HEK293 (cell line): Measurements from ENCODE around the gene PDZD2.

ENCODE experiments used
- CTCF ChIA-PET: fragments of 350-600 bp; formaldehyde crosslinking; extraction: SDS; loops from one replicate; lab custom pipeline; 2021; ENCODE audit warnings: antibody characterized with exemption; lab: Yijun Ruan, JAX
- POLR2A ChIA-PET: fragments of 300-600 bp; formaldehyde crosslinking; extraction: SDS; loops from one replicate; lab custom pipeline; 2020; ENCODE audit warnings: antibody characterized with exemption, inconsistent platforms; lab: Yijun Ruan, JAX
- H3K27ac ChIP-seq: fragments of 200-500 bp; sonication (Bioruptor generic); 2 replicates; pipeline ENCODE4 v1.5.1; 2014; ENCODE audit warnings: low read depth, low read length, control low read depth, inconsistent platforms; ENCODE audit errors: extremely low read depth
- H3K36me3 ChIP-seq, 2 experiments: fragments of 200-500 bp in 1 of 2; sonication (Bioruptor generic) in 1 of 2; 1 replicate in 1 of 2; 2 replicates in 1 of 2; pipeline ENCODE4 v1.5.1; 2014 to 2017; ENCODE audit warnings: inconsistent platforms in 2 of 2, low read length in 2 of 2; ENCODE audit not compliant: control insufficient read depth in 2 of 2, insufficient read depth in 1 of 2
- H3K4me1 ChIP-seq: fragments of 200-500 bp; sonication (Bioruptor generic); 2 replicates; pipeline ENCODE4 v1.5.1; 2014; ENCODE audit warnings: mild to moderate bottlenecking, low read length, inconsistent platforms; ENCODE audit not compliant: control insufficient read depth, insufficient read depth
- H3K4me3 ChIP-seq: 2 replicates; pipeline ENCODE4 v1.5.1; 2011; ENCODE audit warnings: low read depth, mild to moderate bottlenecking, control low read depth, low read length, moderate library complexity
- H3K9me3 ChIP-seq: fragments of 200-500 bp; sonication (Bioruptor generic); 2 replicates; pipeline ENCODE4 v1.5.1; 2014; ENCODE audit warnings: low read depth, low read length, inconsistent platforms; ENCODE audit not compliant: control insufficient read depth, insufficient read depth
- CTCF ChIP-seq: fragments of 450-650 bp; formaldehyde crosslinking; IDR thresholded peaks from 2 replicates; pipeline ENCODE4 v1.5.1; 2016; ENCODE audit warnings: missing biosample characterization, missing genetic modification characterization
- HOXD13 ChIP-seq: sonication (generic); formaldehyde crosslinking; IDR thresholded peaks from 2 replicates; pipeline ENCODE4 v1.8.0; 2022; ENCODE audit warnings: missing genetic modification reagents, borderline replicate concordance
- MYNN ChIP-seq: fragments of 450-650 bp; formaldehyde crosslinking; IDR thresholded peaks from 2 replicates; pipeline ENCODE4 v1.5.1; 2016; ENCODE audit warnings: missing biosample characterization, missing genetic modification characterization, borderline replicate concordance
- REPIN1 ChIP-seq: fragments of 450-650 bp; formaldehyde crosslinking; IDR thresholded peaks from 2 replicates; pipeline ENCODE4 v1.5.1; 2017; ENCODE audit warnings: missing biosample characterization, missing genetic modification characterization, low read depth
- TRIM28 ChIP-seq: IDR thresholded peaks from 2 replicates; pipeline ENCODE4 v1.6.1; 2011; ENCODE audit warnings: low read length, control low read depth, borderline replicate concordance
- YY2 ChIP-seq: fragments of 450-650 bp; formaldehyde crosslinking; IDR thresholded peaks from 2 replicates; pipeline ENCODE4 v1.5.1; 2016; ENCODE audit warnings: missing biosample characterization, missing genetic modification characterization
- ZFP41 ChIP-seq: fragments of 450-650 bp; formaldehyde crosslinking; IDR thresholded peaks from 2 replicates; pipeline ENCODE4 v1.5.1; 2016; ENCODE audit warnings: missing biosample characterization, missing genetic modification characterization, borderline replicate concordance
- ZNF2 ChIP-seq: fragments of 450-650 bp; formaldehyde crosslinking; IDR thresholded peaks from 2 replicates; pipeline ENCODE4 v1.5.1; 2016; ENCODE audit warnings: missing biosample characterization, missing genetic modification characterization
- ZNF26 ChIP-seq: fragments of 450-650 bp; formaldehyde crosslinking; IDR thresholded peaks from 2 replicates; pipeline ENCODE4 v1.5.1; 2016; ENCODE audit warnings: missing biosample characterization, missing genetic modification characterization
- ZNF274 ChIP-seq, 2 experiments: fragments of 200-500 bp in 1 of 2; fragments of 450-650 bp in 1 of 2; sonication (Bioruptor generic) in 1 of 2; formaldehyde crosslinking in 1 of 2; IDR thresholded peaks; 2 replicates each; pipeline versions ENCODE4 v1.5.1 to v1.6.1; 2014 to 2016; ENCODE audit warnings: borderline replicate concordance in 1 of 2, inconsistent platforms in 1 of 2, low read length in 1 of 2, missing biosample characterization in 1 of 2, missing genetic modification characterization in 1 of 2
- ZNF311 ChIP-seq: fragments of 450-650 bp; formaldehyde crosslinking; IDR thresholded peaks from 2 replicates; pipeline ENCODE4 v1.5.1; 2017; ENCODE audit warnings: missing biosample characterization, missing genetic modification characterization, borderline replicate concordance
- ZNF37A ChIP-seq: fragments of 450-650 bp; IDR thresholded peaks from 2 replicates; pipeline ENCODE4 v1.5.1; 2018; ENCODE audit warnings: missing biosample characterization, missing genetic modification characterization
- ZNF433 ChIP-seq: fragments of 450-650 bp; formaldehyde crosslinking; IDR thresholded peaks from 2 replicates; pipeline ENCODE4 v1.5.1; 2016; ENCODE audit warnings: missing biosample characterization, missing genetic modification characterization, low read depth
- ZNF473 ChIP-seq: fragments of 450-650 bp; formaldehyde crosslinking; IDR thresholded peaks from 2 replicates; pipeline ENCODE4 v1.5.1; 2017; ENCODE audit warnings: missing biosample characterization, missing genetic modification characterization
- ZNF549 ChIP-seq: fragments of 450-650 bp; IDR thresholded peaks from 2 replicates; pipeline ENCODE4 v1.5.1; 2018; ENCODE audit warnings: missing biosample characterization, missing genetic modification characterization, mild to moderate bottlenecking, inconsistent platforms, moderate library complexity
- ZNF580 ChIP-seq: fragments of 450-650 bp; formaldehyde crosslinking; IDR thresholded peaks from 2 replicates; pipeline ENCODE4 v1.5.1; 2016; ENCODE audit warnings: missing biosample characterization, missing genetic modification characterization
- ZNF623 ChIP-seq: fragments of 450-650 bp; formaldehyde crosslinking; IDR thresholded peaks from 2 replicates; pipeline ENCODE4 v1.5.1; 2016; ENCODE audit warnings: missing biosample characterization, missing genetic modification characterization
- ZNF660 ChIP-seq: fragments of 450-650 bp; IDR thresholded peaks from 2 replicates; pipeline ENCODE4 v1.5.1; 2018; ENCODE audit warnings: missing biosample characterization, mild to moderate bottlenecking, missing genetic modification characterization
- ZNF747 ChIP-seq: fragments of 450-650 bp; formaldehyde crosslinking; IDR thresholded peaks from 2 replicates; pipeline ENCODE4 v1.5.1; 2016; ENCODE audit warnings: missing biosample characterization, missing genetic modification characterization
- ZSCAN30 ChIP-seq: fragments of 450-650 bp; IDR thresholded peaks from 2 replicates; pipeline ENCODE4 v1.5.1; 2018; ENCODE audit warnings: missing biosample characterization, mild to moderate bottlenecking, missing genetic modification characterization, moderate library complexity
- TF ChIP-seq, protein P1 (sequence below): IDR thresholded peaks from 2 replicates; pipeline ENCODE4 v1.6.1; 2011; ENCODE audit warnings: mild to moderate bottlenecking, low read depth, low read length, borderline replicate concordance
- TF ChIP-seq, protein P2 (sequence below): fragments of 450-650 bp; formaldehyde crosslinking; IDR thresholded peaks from 2 replicates; pipeline ENCODE4 v1.5.1; 2016; ENCODE audit warnings: missing biosample characterization, missing genetic modification characterization
- TF ChIP-seq, protein P3 (sequence below): fragments of 450-650 bp; formaldehyde crosslinking; IDR thresholded peaks from 2 replicates; pipeline ENCODE4 v1.5.1; 2016; ENCODE audit warnings: missing biosample characterization, missing genetic modification characterization

Gene PDZD2

GRCh38 chr5:31967461-31967860 is 328.5 kb downstream of the PDZD2 start:
- POLR2A ChIA-PET: no interaction called here
- no peaks in the 10 kb centered on the region for H3K4me1 ChIP-seq
- TF ChIP-seq ZNF473 (no peak), MYNN (tag by site-specific recombination) (no peak), TRIM28 (no peak), ZNF274 (IDR thresholded peaks at IDR 0.05; ENCODE audit: low read length) (no peak), ZNF274 (tag by site-specific recombination; IDR thresholded peaks at IDR 0.05; ENCODE audit: borderline replicate concordance) (no peak), HOXD13 (no peak), ZNF747 (tag by site-specific recombination) (no peak), ZNF623 (tag by site-specific recombination) (no peak), ZNF433 (tag by site-specific recombination) (no peak), ZSCAN30 (tag by site-specific recombination) (no peak), CTCF (tag by site-specific recombination) (no peak), REPIN1 (tag by site-specific recombination) (no peak), ZNF660 (tag by site-specific recombination) (no peak), ZNF549 (tag by site-specific recombination) (no peak)
- TF ChIP-seq, protein P1, sequence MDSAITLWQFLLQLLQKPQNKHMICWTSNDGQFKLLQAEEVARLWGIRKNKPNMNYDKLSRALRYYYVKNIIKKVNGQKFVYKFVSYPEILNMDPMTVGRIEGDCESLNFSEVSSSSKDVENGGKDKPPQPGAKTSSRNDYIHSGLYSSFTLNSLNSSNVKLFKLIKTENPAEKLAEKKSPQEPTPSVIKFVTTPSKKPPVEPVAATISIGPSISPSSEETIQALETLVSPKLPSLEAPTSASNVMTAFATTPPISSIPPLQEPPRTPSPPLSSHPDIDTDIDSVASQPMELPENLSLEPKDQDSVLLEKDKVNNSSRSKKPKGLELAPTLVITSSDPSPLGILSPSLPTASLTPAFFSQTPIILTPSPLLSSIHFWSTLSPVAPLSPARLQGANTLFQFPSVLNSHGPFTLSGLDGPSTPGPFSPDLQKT: no peak
- TF ChIP-seq, protein P2, sequence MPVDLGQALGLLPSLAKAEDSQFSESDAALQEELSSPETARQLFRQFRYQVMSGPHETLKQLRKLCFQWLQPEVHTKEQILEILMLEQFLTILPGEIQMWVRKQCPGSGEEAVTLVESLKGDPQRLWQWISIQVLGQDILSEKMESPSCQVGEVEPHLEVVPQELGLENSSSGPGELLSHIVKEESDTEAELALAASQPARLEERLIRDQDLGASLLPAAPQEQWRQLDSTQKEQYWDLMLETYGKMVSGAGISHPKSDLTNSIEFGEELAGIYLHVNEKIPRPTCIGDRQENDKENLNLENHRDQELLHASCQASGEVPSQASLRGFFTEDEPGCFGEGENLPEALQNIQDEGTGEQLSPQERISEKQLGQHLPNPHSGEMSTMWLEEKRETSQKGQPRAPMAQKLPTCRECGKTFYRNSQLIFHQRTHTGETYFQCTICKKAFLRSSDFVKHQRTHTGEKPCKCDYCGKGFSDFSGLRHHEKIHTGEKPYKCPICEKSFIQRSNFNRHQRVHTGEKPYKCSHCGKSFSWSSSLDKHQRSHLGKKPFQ (tag by site-specific recombination): no peak
- TF ChIP-seq, all 188 proteins: peak for 0
- no peak overlapping the region for H3K4me3 ChIP-seq
- CTCF ChIA-PET: interaction anchor here (0.6 kb wide), 1 partner anchor 613 kb away, joined by 3 read pairs; no protein-coding TSS in a partner anchor
- no peaks in the 10 kb centered on the region for H3K36me3 ChIP-seq
- no peak overlapping the region for H3K27ac ChIP-seq
- H3K9me3 ChIP-seq: no peaks in the 10 kb centered on the region

GRCh38 chr5:31972558-31972957 is 333.6 kb downstream of the PDZD2 start:
- Histone ChIP-seq H3K36me3 (no peaks in the 10 kb centered on the region), H3K4me3 (no peak overlapping the region), H3K27ac (no peak overlapping the region), H3K9me3 (no peaks in the 10 kb centered on the region), H3K4me1 (no peaks in the 10 kb centered on the region)
- CTCF ChIA-PET: no interaction called here
- POLR2A ChIA-PET: interaction anchor here (1.0 kb wide), 2 partner anchors 9 to 56 kb away, joined by 3 read pairs; no protein-coding TSS in a partner anchor
- TF ChIP-seq, protein P3, sequence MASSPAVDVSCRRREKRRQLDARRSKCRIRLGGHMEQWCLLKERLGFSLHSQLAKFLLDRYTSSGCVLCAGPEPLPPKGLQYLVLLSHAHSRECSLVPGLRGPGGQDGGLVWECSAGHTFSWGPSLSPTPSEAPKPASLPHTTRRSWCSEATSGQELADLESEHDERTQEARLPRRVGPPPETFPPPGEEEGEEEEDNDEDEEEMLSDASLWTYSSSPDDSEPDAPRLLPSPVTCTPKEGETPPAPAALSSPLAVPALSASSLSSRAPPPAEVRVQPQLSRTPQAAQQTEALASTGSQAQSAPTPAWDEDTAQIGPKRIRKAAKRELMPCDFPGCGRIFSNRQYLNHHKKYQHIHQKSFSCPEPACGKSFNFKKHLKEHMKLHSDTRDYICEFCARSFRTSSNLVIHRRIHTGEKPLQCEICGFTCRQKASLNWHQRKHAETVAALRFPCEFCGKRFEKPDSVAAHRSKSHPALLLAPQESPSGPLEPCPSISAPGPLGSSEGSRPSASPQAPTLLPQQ: no peak
- no peak for TF ChIP-seq ZNF2 (tag by site-specific recombination)
- no peak for TF ChIP-seq ZNF26 (tag by site-specific recombination)
- TF ChIP-seq ZNF580 (tag by site-specific recombination): no peak
- no peak for TF ChIP-seq ZFP41 (tag by site-specific recombination)
- no peak for TF ChIP-seq ZNF37A (tag by site-specific recombination)
- TF ChIP-seq, protein P1: no peak
- TF ChIP-seq ZNF311 (tag by site-specific recombination): no peak
- no peak for TF ChIP-seq YY2 (tag by site-specific recombination)
